Stimulated activated CD4-positive, alpha-beta T cell treated with anti-CD3 and anti-CD28 coated beads, Interleukin-1b, Interleukin-23, amount 100 ng/mL, for 48 hours (primary cell): ENCODE results near the gene PELI2.
"Not testable (repeated sequence)": the region's sequence is repeated elsewhere in the genome, so short reads cannot be mapped to it uniquely, and the experiment has no call there.

Experiments used
- DNase-seq: peaks from one replicate; pipeline ENCODE4 v3.0.0-alpha.2; 2020

The PELI2 gene

GRCh38 chr14:56144176-56144575, 26.0 kb downstream of the PELI2 start:
- no peak for DNase-seq

- no peak for DNase-seq
These were observed 27.1 kb downstream of the PELI2 start for GRCh38 chr14:56145181-56145769.

DNA sequence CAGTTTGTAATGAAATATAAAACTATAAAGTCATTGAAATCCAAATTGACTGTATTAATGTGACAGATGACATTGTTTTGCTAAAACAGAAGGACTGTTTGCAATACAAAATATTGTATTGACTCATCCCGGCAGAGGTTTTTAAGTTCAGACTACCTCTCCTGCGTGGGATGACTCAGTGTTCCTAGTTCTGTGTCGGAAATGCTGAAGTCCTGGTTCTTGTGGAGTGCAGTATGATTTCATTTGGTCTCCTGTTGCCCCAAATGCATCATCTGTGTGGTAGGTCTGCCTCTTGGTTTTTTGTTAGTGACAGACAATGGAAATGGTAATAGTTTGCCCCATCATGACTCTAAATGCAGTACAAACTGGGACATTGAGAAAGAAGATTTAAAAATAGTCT, 27.8 kb downstream of the PELI2 start:
- peak; percentile 24 for DNase-seq

- DNase-seq: no peak
These were observed 29.2 kb downstream of the PELI2 start for GRCh38 chr14:56147449-56147848.

- DNase-seq: no peak
These were observed 30.0 kb downstream of the PELI2 start for GRCh38 chr14:56147986-56148901.

DNA sequence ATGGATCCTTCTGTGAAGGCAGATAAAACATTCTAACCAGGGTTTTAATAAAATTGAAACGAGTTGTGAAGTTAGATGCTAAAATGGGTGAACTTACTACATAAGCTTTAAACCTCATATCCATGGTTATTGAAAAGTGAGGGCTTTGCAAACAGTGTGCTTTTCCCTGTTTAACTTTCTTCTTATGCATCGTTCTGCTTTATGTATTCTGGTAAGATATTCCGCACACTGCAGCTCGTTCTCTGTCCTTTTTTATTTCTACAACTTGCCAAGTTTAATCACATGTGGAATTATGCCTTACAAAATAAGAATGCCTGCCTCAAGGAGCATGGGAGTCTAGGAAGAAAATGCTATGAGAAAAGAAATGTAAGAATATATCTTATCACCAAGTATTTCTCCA, 30.9 kb downstream of the PELI2 start:
- DNase-seq: no peak

DNA sequence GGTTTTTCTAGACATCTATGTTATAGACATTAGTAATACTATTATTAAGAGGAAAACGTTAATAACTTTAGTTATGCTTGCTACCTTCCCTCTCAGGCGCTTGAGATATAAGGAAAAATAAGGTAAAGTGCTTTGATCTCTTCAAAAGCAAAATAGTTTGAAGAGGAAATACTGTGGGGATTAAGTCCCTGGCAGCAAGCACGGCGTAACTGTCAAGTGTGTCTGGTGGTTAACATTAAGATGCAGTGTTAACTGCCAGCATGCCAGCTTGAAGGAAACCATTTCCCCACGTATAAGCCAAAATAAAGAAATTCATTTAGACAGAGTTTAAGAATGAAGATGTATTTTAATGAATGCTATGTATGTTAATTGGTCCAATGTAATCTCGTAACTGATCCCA, 31.8 kb downstream of the PELI2 start:
- no peak for DNase-seq

DNA sequence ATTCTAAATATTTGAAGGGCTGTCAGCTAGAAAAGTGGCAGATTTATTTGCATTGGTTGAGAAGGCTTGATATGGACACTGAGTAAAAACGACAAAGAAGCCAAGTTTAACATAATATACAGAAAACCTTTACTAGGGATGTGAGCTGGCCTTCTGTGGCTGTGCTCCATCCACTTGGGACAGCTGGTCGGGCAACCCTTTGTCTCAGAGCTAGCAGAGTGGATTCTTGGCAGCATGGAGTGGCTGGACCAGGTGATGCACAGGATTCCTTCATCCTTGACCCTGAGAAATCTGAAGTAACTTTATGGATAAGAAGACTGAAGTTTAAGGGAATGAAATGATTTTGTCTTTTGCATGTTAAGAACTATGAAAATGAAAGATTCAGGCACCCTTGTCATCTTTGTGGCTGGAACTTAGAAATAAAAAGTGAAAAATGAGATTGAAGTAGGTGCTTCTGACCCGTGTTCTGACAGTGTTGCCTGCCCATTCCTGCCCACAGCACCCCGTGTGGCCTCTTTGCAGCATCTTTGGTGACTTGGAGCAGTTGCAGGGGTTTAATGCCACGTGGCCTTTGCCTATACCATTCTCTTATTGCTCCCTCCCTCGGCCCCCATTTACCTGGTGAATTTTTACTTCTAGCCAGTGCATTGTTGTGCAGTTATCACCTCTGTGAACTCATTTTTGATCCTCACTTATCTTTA, 32.6 kb downstream of the PELI2 start:
- peak; percentile 15 for DNase-seq

DNA sequence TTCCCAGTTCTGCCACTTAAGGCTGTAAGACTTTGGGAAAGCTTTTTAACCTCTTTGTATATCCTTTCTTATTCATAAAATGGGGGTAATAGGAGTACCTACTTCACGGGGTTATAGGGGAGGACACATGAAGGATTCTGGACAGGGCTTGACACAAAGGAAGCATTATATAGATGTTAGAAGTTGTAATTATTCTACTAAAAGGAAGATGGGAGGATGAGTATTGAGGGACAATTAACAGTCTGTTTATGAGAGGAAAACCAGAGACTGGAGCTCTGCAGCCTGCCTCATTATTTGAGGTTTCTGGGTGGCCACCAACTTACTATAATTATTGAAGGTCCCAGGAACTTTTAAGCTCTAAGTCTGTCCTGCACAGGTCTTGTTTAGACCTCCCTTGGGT, 34.0 kb downstream of the PELI2 start:
- DNase-seq: no peak

DNA sequence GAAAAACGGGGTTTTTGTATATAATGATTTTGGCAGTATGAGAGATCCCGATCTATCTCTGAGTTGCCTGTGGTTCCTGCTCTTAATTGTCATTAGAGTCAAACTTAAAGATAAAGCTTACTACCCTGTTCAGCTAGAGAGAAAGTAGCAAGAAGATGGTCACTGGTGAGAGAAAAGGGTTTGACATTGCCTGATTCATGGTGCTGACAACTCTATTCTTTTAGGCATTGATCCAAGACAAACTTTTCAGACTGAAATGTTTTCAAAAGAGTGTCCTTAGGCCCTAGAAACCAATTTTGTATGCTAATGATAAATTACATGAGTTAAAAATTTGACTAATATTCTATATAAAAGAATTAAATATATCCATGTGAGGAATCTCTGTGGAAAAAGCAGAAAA, 35.1 kb downstream of the PELI2 start:
- DNase-seq: no peak

- DNase-seq: no peak
These were observed 36.1 kb downstream of the PELI2 start for GRCh38 chr14:56154321-56154720.

DNA sequence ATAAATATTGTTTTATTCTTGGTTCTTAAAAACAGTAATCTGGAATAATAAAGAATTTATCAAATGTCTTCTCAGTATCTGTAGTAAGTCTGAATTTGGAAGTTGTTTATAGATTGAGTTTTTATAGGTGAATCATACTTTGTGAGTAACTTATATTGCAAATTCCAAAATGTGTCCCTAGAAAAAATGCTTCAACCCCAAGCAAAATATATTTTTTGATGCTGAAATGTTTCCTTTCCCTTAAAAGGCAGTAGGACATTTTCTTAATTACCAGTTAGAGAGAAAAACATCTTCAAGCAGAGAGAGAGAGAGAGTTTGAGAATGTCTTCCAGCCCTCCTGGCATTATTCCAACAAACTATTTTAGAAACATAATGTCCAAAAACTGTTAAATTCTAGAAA, 37.9 kb downstream of the PELI2 start:
- DNase-seq: no peak

DNA sequence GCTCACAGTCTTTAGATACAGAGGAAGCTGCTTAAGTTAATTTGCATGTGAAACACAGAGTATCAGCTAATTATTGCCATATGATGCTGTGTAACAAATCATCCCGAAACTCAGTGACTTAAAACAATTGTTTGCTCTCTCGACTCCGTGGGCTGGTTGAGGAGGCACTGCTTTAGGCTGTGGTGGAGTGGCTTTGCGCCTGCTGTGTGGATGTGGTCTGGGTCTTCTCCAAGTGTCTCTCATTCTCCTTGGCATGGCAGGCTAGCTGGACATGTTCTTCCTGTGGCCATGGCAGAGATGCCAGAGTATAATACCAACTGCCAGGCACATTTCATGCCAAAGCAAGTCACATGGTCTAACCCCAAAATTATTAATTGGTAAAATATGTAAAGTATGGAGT, 40.9 kb downstream of the PELI2 start:
- DNase-seq: no peak

- DNase-seq: no peak
These were observed 41.9 kb downstream of the PELI2 start for GRCh38 chr14:56160088-56160487.

GRCh38 chr14:56161658-56162057, 43.4 kb downstream of the PELI2 start:
- DNase-seq: no peak

- no peak for DNase-seq
These were observed 44.3 kb downstream of the PELI2 start for GRCh38 chr14:56162476-56162875.

DNA sequence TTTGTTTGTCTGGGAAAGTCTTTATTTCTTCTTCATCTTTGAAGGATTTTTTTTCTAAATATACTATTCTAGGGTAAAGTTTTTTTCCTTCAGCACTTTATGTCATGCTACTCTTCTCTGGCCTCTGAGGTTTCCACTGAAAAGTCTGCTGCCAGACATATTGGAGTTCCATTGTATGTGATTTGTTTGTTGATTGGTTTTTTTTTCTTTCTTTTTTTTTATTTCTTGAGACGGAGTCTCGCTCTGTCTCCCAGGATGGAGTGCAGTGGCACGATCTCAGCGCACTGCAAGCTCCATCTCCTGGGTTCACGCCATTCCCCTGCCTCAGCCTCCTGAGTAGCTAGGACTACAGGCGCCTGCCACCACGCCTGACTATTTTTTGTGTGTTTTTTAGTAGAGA, 48.4 kb downstream of the PELI2 start:
- DNase-seq: not testable (repeated sequence)

DNA sequence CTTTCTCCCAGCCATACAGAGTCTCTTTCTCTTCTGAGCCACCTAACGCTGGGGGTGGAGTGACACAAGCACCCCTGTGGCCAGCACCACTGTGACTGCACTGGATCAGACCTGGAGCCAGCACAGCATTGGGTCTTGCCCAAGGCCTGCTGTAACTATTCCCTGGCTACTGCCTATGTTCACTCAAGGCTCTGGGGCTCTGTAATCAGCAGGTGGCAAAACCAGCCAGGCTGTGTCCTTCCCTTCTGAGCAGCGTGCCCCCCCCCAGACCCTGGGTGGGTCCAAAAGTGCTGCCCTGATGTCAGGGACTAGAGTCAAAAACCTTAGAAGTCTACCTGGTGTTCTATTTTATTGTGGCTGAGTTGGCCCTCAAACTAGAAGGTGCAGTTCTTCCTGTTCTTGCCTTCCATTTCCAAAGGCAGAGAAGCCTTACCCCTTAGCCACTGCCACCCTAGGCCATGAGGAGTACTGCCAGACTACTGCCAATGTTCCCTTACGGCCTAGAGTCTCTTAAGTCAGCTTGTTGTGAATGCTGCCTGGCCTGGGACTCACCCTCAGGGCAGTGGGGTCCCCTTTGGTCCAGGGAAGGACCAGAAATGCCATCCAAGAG, 49.9 kb downstream of the PELI2 start:
- DNase-seq: no peak

GRCh38 chr14:56170028-56170427, 51.8 kb downstream of the PELI2 start:
- DNase-seq: no peak

DNA sequence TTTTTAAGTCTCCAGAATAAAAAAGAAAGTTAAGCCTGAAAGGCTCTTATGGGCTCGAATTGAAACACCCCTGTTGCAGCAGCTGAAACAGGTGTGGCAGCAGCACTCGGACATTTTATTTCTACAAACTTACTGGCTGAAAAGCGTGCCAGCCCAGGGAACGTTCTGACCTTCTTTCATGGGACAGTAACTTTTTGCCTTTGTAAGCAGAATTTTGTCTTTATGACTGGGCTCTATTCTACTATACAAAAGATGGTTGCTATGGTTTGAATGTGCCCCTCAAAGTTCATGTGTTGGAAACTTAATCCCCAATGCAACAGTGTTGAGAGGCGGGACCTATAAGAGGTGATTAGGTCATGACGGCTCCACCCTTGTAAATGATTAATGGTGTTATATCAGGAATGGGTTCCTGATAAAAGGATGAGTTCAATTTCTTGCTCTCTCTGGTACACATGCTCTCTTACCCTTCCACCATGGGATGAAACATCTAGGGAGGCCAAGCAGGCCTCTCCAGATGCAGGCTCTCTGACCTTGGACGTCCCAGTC, 52.7 kb downstream of the PELI2 start:
- no peak for DNase-seq

DNA sequence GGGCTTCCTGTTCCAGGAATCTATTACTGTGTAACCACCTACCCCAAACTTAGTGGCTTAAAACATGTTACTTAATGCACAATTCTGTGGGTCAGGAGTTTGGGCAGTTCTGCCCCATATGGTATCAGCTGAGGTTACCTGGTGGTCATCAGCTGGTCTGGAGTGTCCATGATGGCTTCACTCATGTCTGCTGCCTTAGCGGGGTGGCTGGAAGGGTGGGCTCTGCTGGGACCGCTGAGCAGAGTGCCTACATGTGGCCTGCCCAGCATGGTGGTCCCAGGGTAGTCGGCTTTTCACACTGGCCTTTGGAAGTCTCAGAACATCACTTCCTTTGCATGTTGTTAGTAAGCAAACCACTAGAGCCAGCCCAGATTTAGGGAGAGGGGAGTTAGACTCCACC, 53.9 kb downstream of the PELI2 start:
- DNase-seq: no peak

DNA sequence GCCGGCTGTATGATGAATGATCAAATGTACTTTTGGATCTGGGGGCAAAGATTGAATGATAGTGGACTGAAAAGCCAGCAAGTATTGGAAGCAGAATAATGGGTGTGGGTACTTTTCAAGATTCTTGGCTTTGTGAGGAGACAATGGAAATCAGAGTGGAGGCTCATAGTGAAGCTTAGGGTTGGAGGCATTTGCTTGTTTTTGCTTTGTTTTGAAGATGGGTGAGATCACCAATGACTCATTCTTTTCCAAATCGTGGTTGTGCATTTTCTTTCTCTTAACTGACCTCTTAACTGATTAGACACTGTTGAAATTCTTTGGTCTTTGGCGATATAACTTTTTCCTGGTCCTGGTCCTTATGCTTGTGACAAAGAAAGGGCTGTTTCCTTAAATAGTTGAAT, 54.4 kb downstream of the PELI2 start:
- no peak for DNase-seq

DNA sequence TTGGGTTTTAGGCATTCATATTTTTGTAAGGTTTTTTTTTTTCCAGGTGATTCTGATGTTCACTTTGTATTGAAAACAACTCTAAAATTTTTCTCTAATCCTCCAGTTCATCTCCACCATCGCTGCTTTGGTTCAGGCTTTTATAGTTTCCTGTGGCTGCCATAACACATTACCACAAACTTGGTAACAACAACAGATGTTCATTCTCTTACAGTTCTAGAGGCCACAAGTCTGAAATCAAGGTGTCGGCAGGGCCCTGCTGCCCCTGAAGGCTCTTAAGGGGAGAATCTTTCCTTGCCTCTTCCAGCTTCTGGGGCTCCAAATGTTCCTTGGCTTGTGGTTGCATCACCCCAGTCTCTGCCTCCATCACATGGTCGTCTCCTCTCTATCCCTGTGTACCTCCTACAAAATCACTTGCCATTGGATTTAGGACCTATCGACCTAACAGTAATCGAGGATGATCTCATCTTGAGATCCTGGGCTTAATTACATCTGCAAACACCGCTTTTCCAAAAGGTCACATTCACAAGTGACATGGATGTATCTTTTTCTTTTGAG, 55.2 kb downstream of the PELI2 start:
- DNase-seq: no peak
